Lower leg skin (tissue), 3 donors: Measurements from ENCODE around the gene MRPL43.
A peak's percentile ranks its signal among the peaks of the same experiment; 100 is the strongest.

Source experiments
- POLR2A ChIP-seq, 2 donors: fragments of 450-650 bp; IDR thresholded peaks; one replicate each; pipeline ENCODE4 v1.6.1; 2016 to 2017; ENCODE audit warnings: antibody characterized with exemption in 2 of 2, mild to moderate bottlenecking in 1 of 2, moderate library complexity in 1 of 2
- TF ChIP-seq, protein P1 (sequence below), 3 donors: fragments of 450-650 bp; IDR thresholded peaks; one replicate each; pipeline ENCODE4 v1.5.1; 2016; ENCODE audit warnings: antibody characterized with exemption in 3 of 3, mild to moderate bottlenecking in 3 of 3, moderate library complexity in 2 of 3

DNA sequence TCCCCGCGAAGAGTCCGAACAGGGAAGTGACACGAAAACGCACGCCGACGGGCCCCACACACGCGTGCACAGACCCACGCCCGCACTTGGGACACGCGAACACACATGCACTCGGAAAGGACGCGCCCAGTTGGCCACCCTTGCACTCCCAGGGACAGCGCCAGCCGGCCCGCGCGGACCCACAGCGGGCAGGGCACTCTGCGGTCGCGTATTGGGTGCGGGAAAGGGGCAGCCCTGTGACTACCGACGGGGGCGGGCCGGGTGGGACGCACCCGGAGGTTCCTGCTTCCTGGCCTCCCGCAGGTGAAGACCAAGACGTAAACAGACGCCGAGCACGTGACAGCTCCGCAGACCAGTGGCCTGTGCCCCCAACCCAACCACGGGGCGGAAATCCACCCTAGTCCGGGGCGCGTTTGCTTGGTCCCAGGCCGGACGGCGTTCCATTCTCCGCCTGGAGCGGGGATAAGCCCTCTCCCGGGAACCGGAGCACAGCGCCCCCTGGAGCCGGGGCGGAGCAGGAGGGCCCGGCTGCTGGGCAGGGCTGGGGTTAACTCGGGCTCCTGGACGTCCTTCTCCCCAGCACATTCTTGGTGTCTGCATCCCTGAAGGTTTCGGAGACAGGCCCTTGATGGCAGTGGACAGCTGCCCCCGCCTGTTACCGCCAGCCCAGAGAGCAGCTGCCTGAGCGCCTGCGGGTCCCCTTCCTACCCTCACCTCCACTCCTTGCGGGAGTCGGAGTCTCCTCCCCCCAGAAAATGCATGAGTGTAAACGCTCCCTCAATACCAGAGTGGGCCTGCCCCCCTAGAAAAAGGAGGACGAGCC, 10.3 kb upstream of the MRPL43 start:
- TF ChIP-seq, protein P1, sequence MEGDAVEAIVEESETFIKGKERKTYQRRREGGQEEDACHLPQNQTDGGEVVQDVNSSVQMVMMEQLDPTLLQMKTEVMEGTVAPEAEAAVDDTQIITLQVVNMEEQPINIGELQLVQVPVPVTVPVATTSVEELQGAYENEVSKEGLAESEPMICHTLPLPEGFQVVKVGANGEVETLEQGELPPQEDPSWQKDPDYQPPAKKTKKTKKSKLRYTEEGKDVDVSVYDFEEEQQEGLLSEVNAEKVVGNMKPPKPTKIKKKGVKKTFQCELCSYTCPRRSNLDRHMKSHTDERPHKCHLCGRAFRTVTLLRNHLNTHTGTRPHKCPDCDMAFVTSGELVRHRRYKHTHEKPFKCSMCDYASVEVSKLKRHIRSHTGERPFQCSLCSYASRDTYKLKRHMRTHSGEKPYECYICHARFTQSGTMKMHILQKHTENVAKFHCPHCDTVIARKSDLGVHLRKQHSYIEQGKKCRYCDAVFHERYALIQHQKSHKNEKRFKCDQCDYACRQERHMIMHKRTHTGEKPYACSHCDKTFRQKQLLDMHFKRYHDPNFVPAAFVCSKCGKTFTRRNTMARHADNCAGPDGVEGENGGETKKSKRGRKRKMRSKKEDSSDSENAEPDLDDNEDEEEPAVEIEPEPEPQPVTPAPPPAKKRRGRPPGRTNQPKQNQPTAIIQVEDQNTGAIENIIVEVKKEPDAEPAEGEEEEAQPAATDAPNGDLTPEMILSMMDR (IDR thresholded peaks at IDR 0.05) = peak in 1 of 3 donors; percentile 75
- no peak for TF ChIP-seq POLR2A (IDR thresholded peaks at IDR 0.05)
